Peyer's patch (tissue), 4 donors: ENCODE measurements around the gene KCNK1. TPM values are rescaled to one million over a fixed set of nuclear protein-coding genes. Genes with fewer than 3 reads are reported as not detected.
"Not testable (repeated sequence)": the region's sequence is repeated elsewhere in the genome, so short reads cannot be mapped to it uniquely, and the experiment has no call there.

ENCODE experiments used
- DNase-seq, 3 donors: peaks; one replicate each; pipeline ENCODE4 v3.0.0-alpha.2; 2017 to 2019
- H3K27ac ChIP-seq, 4 donors: fragments of 200-600 bp; sonication (generic); one replicate each; pipeline ENCODE4 v1.5.1; 2016 to 2019
- H3K27me3 ChIP-seq, 2 donors: fragments of 200-600 bp; sonication (generic); one replicate each; pipeline ENCODE4 v1.5.1; 2019
- H3K36me3 ChIP-seq, 3 donors: fragments of 200-600 bp; sonication (generic); one replicate each; pipeline ENCODE4 v1.5.1; 2016 to 2019
- H3K4me1 ChIP-seq, 4 donors: fragments of 200-600 bp; sonication (generic); one replicate each; pipeline ENCODE4 v1.5.1; 2016 to 2019
- H3K4me3 ChIP-seq, 4 donors: fragments of 200-600 bp; sonication (generic); 1 replicate in 3 of 4; 2 replicates in 1 of 4; pipeline ENCODE4 v1.5.1; 2016 to 2019; ENCODE audit warnings: mild to moderate bottlenecking in 1 of 4
- H3K9me3 ChIP-seq, 4 donors: fragments of 200-600 bp; sonication (generic); one replicate each; pipeline ENCODE4 v1.5.1; 2016 to 2019; ENCODE audit warnings: mild to moderate bottlenecking in 1 of 4
- CTCF ChIP-seq, 6 experiments: fragments of 450-650 bp in 4 of 6; fragments of 200-600 bp in 2 of 6; sonication (generic) in 1 of 6; IDR thresholded peaks; one replicate each; pipeline ENCODE4 v1.5.1; 2017 to 2019; ENCODE audit warnings: antibody characterized with exemption in 6 of 6, mild to moderate bottlenecking in 3 of 6, moderate library complexity in 1 of 6
- POLR2A ChIP-seq, 2 donors: fragments of 450-650 bp; IDR thresholded peaks; one replicate each; pipeline ENCODE4 v1.5.1; 2017; ENCODE audit warnings: antibody characterized with exemption in 2 of 2, mild to moderate bottlenecking in 2 of 2, moderate library complexity in 2 of 2
- total RNA-seq, 4 donors: library from RNA; depleted of rRNA; stranded (reverse); fragments of >200 nt; gene quantifications; one replicate each; pipeline ENCODE4 v1.1.0, GENCODE V29; 2016

Gene KCNK1
- total RNA-seq, 4 donors from 2014 or later, result 17.2 to 22.2 (median 17.2) TPM; not detected in 1

GRCh38 chr1:233607252-233608119 lies 6.4 kb upstream of the KCNK1 start:
- peak in 2 of 3 donors; percentile 54 to 71 for DNase-seq
- H3K4me3 ChIP-seq, result no peak overlapping the region
- H3K36me3 ChIP-seq, result no peaks in the 10 kb centered on the region
- H3K9me3 ChIP-seq, result no peaks in the 10 kb centered on the region
- no peaks in the 10 kb centered on the region for H3K27me3 ChIP-seq
- peaks cover 0 to 8% (median 0%) of the 10 kb centered on the region in 4 donors for H3K4me1 ChIP-seq
- peak in 1 of 6 experiments; percentile 25 for TF ChIP-seq CTCF (IDR thresholded peaks at IDR 0.05)
- no peak for TF ChIP-seq POLR2A (IDR thresholded peaks at IDR 0.05)
- H3K27ac ChIP-seq, result peak overlapping the region in 1 of 4 donors; percentile 37

GRCh38 chr1:233608988-233609387 lies 4.9 kb upstream of the KCNK1 start:
- DNase-seq, result no peak
- no peaks in the 10 kb centered on the region for H3K9me3 ChIP-seq
- H3K27me3 ChIP-seq, result no peaks in the 10 kb centered on the region
- H3K27ac ChIP-seq, result no peak overlapping the region
- H3K4me3 ChIP-seq, result no peak overlapping the region
- no peaks in the 10 kb centered on the region for H3K36me3 ChIP-seq
- TF ChIP-seq POLR2A (IDR thresholded peaks at IDR 0.05), result no peak
- TF ChIP-seq CTCF (IDR thresholded peaks at IDR 0.05), result no peak
- peaks cover 0 to 8% (median 0%) of the 10 kb centered on the region in 4 donors for H3K4me1 ChIP-seq

- no peak overlapping the region for H3K27ac ChIP-seq
- TF ChIP-seq CTCF (IDR thresholded peaks at IDR 0.05), result no peak
- TF ChIP-seq POLR2A (IDR thresholded peaks at IDR 0.05), result no peak
- H3K4me1 ChIP-seq, result peaks cover 0 to 9% (median 0%) of the 10 kb centered on the region in 4 donors
- no peaks in the 10 kb centered on the region for H3K36me3 ChIP-seq
- H3K27me3 ChIP-seq, result no peaks in the 10 kb centered on the region
- H3K9me3 ChIP-seq, result no peaks in the 10 kb centered on the region
- DNase-seq, result no peak
- no peak overlapping the region for H3K4me3 ChIP-seq
Observed at GRCh38 chr1:233609926-233610325, 4.0 kb upstream of the KCNK1 start.

GRCh38 chr1:233610628-233611027 lies 3.3 kb upstream of the KCNK1 start:
- Histone ChIP-seq H3K9me3 (no peaks in the 10 kb centered on the region), H3K4me3 (no peak overlapping the region), H3K36me3 (no peaks in the 10 kb centered on the region), H3K27ac (no peak overlapping the region), H3K4me1 (peaks cover 0 to 13% (median 0%) of the 10 kb centered on the region in 4 donors), H3K27me3 (no peaks in the 10 kb centered on the region)
- TF ChIP-seq CTCF (IDR thresholded peaks at IDR 0.05) (no peak), POLR2A (IDR thresholded peaks at IDR 0.05) (no peak)
- DNase-seq, result no peak

- not testable (repeated sequence) for H3K27ac ChIP-seq, H3K4me3 ChIP-seq, H3K36me3 ChIP-seq, DNase-seq, H3K9me3 ChIP-seq, H3K27me3 ChIP-seq
- peaks cover 0 to 13% (median 0%) of the 10 kb centered on the region in 4 donors for H3K4me1 ChIP-seq
Observed at GRCh38 chr1:233611363-233611762, 2.5 kb upstream of the KCNK1 start.

- peaks cover 0 to 5% (median 0%) of the 10 kb centered on the region in 4 donors for H3K4me1 ChIP-seq
- no peaks in the 10 kb centered on the region for H3K9me3 ChIP-seq
- peak overlapping the region; percentile 29 to 70 (median 56) for H3K4me3 ChIP-seq
- peak in 1 of 3 donors; percentile 54 for DNase-seq
- peak overlapping the region in 3 of 4 donors; percentile 76 to 84 (median 78) for H3K27ac ChIP-seq
- TF ChIP-seq CTCF (IDR thresholded peaks at IDR 0.05) (no peak), POLR2A (IDR thresholded peaks at IDR 0.05) (no peak)
- no peaks in the 10 kb centered on the region for H3K27me3 ChIP-seq
- H3K36me3 ChIP-seq, result no peaks in the 10 kb centered on the region
Observed at GRCh38 chr1:233614173-233614742, 352 bp downstream of the KCNK1 start.
